Activated CD4-positive, alpha-beta memory T cell treated with anti-CD3 and anti-CD28 coated beads, Interleukin-2, amount 10 ng/mL, durations not matched to agents 7 days and 5 days (primary cell): ENCODE data around the gene HLA-DQB1. TPM values are rescaled to one million over a fixed set of nuclear protein-coding genes. Genes with fewer than 3 reads are reported as not detected.
A peak's percentile ranks its signal among the peaks of the same experiment; 100 is the strongest.

Source experiments
- CTCF ChIA-PET: fragments of 350-600 bp; sonication (Branson Sonifier 250); formaldehyde crosslinking; loops from one replicate; lab custom pipeline; 2021; ENCODE audit warnings: antibody characterized with exemption, inconsistent platforms; lab: Charles Lee
- POLR2A ChIA-PET: fragments of 350-600 bp; sonication (Branson Sonifier 250); formaldehyde crosslinking; loops from one replicate; lab custom pipeline; 2021; ENCODE audit warnings: antibody characterized with exemption; lab: Charles Lee
- DNase-seq: peaks from one replicate; pipeline ENCODE4 v3.0.0-alpha.2; 2020
- H3K27ac Mint-ChIP-seq: one replicate; pipeline ENCODE4 v1.8.0; 2021; ENCODE audit warnings: mild to moderate bottlenecking, mixed read lengths
- H3K27me3 Mint-ChIP-seq: one replicate; pipeline ENCODE4 v1.8.0; 2021; ENCODE audit warnings: mixed read lengths
- H3K36me3 Mint-ChIP-seq: one replicate; pipeline ENCODE4 v1.8.0; 2021; ENCODE audit warnings: low read depth, mixed read lengths
- H3K4me1 Mint-ChIP-seq: one replicate; pipeline ENCODE4 v1.8.0; 2021; ENCODE audit warnings: mixed read lengths
- H3K4me3 Mint-ChIP-seq: one replicate; pipeline ENCODE4 v1.8.0; 2021; ENCODE audit warnings: mild to moderate bottlenecking, mixed read lengths
- H3K9me3 Mint-ChIP-seq: one replicate; pipeline ENCODE4 v1.8.0; 2021; ENCODE audit warnings: mixed read lengths
- total RNA-seq, 2 experiments: library from RNA; stranded (reverse); gene quantifications; one replicate each; pipeline ENCODE4 v1.2.3, GENCODE V29; 2021

The HLA-DQB1 gene
- total RNA-seq, 2 experiments from 2014 or later: 74.4 to 74.6 TPM

GRCh38 chr6:32621372-32621771 is 45.1 kb downstream of the HLA-DQB1 start:
- Mint-ChIP-seq H3K27me3 (no peaks in the 10 kb centered on the region), H3K36me3 (peaks cover 16% of the 10 kb centered on the region), H3K4me3 (no peak overlapping the region), H3K27ac (no peak overlapping the region), H3K4me1 (peaks cover 42% of the 10 kb centered on the region), H3K9me3 (peaks cover 11% of the 10 kb centered on the region)
- no peak for DNase-seq
- CTCF ChIA-PET: interaction anchor here (1.5 to 2.8 kb wide), 8 partner anchors 9 to 164 kb away, joined by 3 to 13 read pairs (median 5); partner anchors contain the start of gene HLA-DQB1
- POLR2A ChIA-PET: interaction anchor here (2.3 to 2.7 kb wide), 2 partner anchors 33 to 45 kb away, joined by 6 to 24 read pairs; partner anchors contain the start of gene HLA-DQB1

GRCh38 chr6:32617751-32618150 is 48.7 kb downstream of the HLA-DQB1 start:
- Mint-ChIP-seq H3K4me1 (peaks cover 22% of the 10 kb centered on the region), H3K27ac (no peak overlapping the region), H3K9me3 (peaks cover 12% of the 10 kb centered on the region), H3K27me3 (no peaks in the 10 kb centered on the region), H3K4me3 (no peak overlapping the region), H3K36me3 (peaks cover 13% of the 10 kb centered on the region)
- POLR2A ChIA-PET: interaction anchor here (0.6 to 0.9 kb wide), 2 partner anchors 14 to 18 kb away, joined by 3 to 4 read pairs; no protein-coding TSS in a partner anchor
- CTCF ChIA-PET: no interaction called here
- DNase-seq: no peak

- Mint-ChIP-seq H3K27ac (no peak overlapping the region), H3K36me3 (peaks cover 18% of the 10 kb centered on the region), H3K9me3 (peaks cover 17% of the 10 kb centered on the region), H3K4me3 (no peak overlapping the region), H3K27me3 (no peaks in the 10 kb centered on the region), H3K4me1 (peaks cover 12% of the 10 kb centered on the region)
- no peak for DNase-seq
- CTCF ChIA-PET: interaction anchor here (1.9 kb wide), 1 partner anchor 33 kb away, joined by 4 read pairs; no protein-coding TSS in a partner anchor
- POLR2A ChIA-PET: no interaction called here
Measured at GRCh38 chr6:32615885-32616532, 50.4 kb downstream of the HLA-DQB1 start.

GRCh38 chr6:32614366-32615081 is 51.9 kb downstream of the HLA-DQB1 start:
- no peak for DNase-seq
- Mint-ChIP-seq H3K4me3 (no peak overlapping the region), H3K4me1 (peaks cover 16% of the 10 kb centered on the region), H3K36me3 (peaks cover 18% of the 10 kb centered on the region), H3K27me3 (no peaks in the 10 kb centered on the region), H3K9me3 (peaks cover 17% of the 10 kb centered on the region), H3K27ac (no peak overlapping the region)
- ChIA-PET POLR2A (interaction anchor here (1.0 kb wide), 1 partner anchor 51 kb away, joined by 3 read pairs; no protein-coding TSS in a partner anchor), CTCF (interaction anchor here (1.9 kb wide), 1 partner anchor 31 kb away, joined by 4 read pairs; no protein-coding TSS in a partner anchor)

- Mint-ChIP-seq H3K9me3 (peaks cover 12% of the 10 kb centered on the region), H3K4me3 (no peak overlapping the region), H3K4me1 (peaks cover 16% of the 10 kb centered on the region), H3K27ac (no peak overlapping the region), H3K27me3 (no peaks in the 10 kb centered on the region), H3K36me3 (peaks cover 13% of the 10 kb centered on the region)
- CTCF ChIA-PET: no interaction called here
- DNase-seq: no peak
- POLR2A ChIA-PET: no interaction called here
Measured at GRCh38 chr6:32613475-32613874, 53.0 kb downstream of the HLA-DQB1 start.

GRCh38 chr6:32610682-32611296 is 55.7 kb downstream of the HLA-DQB1 start:
- POLR2A ChIA-PET: interaction anchor here (1.9 kb wide), 1 partner anchor 12 kb away, joined by 5 read pairs; no protein-coding TSS in a partner anchor
- CTCF ChIA-PET: interaction anchor here (1.0 kb wide), 1 partner anchor 11 kb away, joined by 3 read pairs; no protein-coding TSS in a partner anchor
- H3K4me3 Mint-ChIP-seq: no peak overlapping the region

GRCh38 chr6:32609731-32610640 is 56.5 kb downstream of the HLA-DQB1 start:
- H3K4me3 Mint-ChIP-seq: no peak overlapping the region
- H3K4me1 Mint-ChIP-seq: peaks cover 21% of the 10 kb centered on the region
- H3K9me3 Mint-ChIP-seq: peaks cover 4% of the 10 kb centered on the region
- no peak overlapping the region for H3K27ac Mint-ChIP-seq
- DNase-seq: peak; percentile 60
- ChIA-PET POLR2A (interaction anchor here (1.1 to 1.7 kb wide), 3 partner anchors 13 to 362 kb away, joined by 3 to 13 read pairs (median 4); partner anchors contain the start of gene HLA-DRA), CTCF (interaction anchor here (2.3 kb wide), 1 partner anchor 13 kb away, joined by 7 read pairs; no protein-coding TSS in a partner anchor)
- H3K27me3 Mint-ChIP-seq: no peaks in the 10 kb centered on the region
- peaks cover 5% of the 10 kb centered on the region for H3K36me3 Mint-ChIP-seq

More at GRCh38 chr6:32610682-32611296, 55.7 kb downstream of the HLA-DQB1 start:
- Mint-ChIP-seq H3K36me3 (peaks cover 5% of the 10 kb centered on the region), H3K9me3 (peaks cover 6% of the 10 kb centered on the region), H3K27me3 (no peaks in the 10 kb centered on the region), H3K27ac (no peak overlapping the region), H3K4me1 (peaks cover 21% of the 10 kb centered on the region)
- DNase-seq: no peak

Other genes with a start within 250 kb of the HLA-DQB1 start
- gene HLA-DRA, start 226.8 kb downstream of the HLA-DQB1 start, total RNA-seq: 100 to 1,000 TPM; 203 to 204 TPM
- gene HLA-DRB5, start 136.4 kb downstream of the HLA-DQB1 start, total RNA-seq: 10 to 100 TPM; 12.7 to 14.0 TPM
- 100 to 1,000 TPM; 155 TPM for gene HLA-DRB1, start 76.8 kb downstream of the HLA-DQB1 start, total RNA-seq
- gene HLA-DQA1, start 29.3 kb downstream of the HLA-DQB1 start, total RNA-seq: 10 to 100 TPM; 35.4 to 41.1 TPM
- not detected for gene HLA-DQA2, start 74.7 kb upstream of the HLA-DQB1 start, total RNA-seq
- gene HLA-DQB2, start 96.9 kb upstream of the HLA-DQB1 start, total RNA-seq: not detected
- 1 to 10 TPM; 1.5 to 2.2 TPM for gene HLA-DOB, start 150.3 kb upstream of the HLA-DQB1 start, total RNA-seq
- gene TAP2, start 172.1 kb upstream of the HLA-DQB1 start, total RNA-seq: 100 to 1,000 TPM; 203 to 211 TPM
- 100 to 1,000 TPM; 389 to 401 TPM for gene PSMB8, start 177.4 kb upstream of the HLA-DQB1 start, total RNA-seq
- 100 to 1,000 TPM; 410 to 412 TPM for gene TAP1, start 187.0 kb upstream of the HLA-DQB1 start, total RNA-seq
- 100 to 1,000 TPM; 368 to 372 TPM for gene PSMB9, start 187.5 kb upstream of the HLA-DQB1 start, total RNA-seq